Right ventricle myocardium superior (tissue), 1 donor: ENCODE data around the gene NABP1. TPM values are rescaled to one million over a fixed set of nuclear protein-coding genes. Genes with fewer than 3 reads are reported as not detected.

Source experiments
- ATAC-seq: fragments of 200-7000 bp; cut with Tn5 transposase; one replicate; pipeline ENCODE4 v1.9.1; 2020; ENCODE audit warnings: mild to moderate bottlenecking; ENCODE audit not compliant: poor library complexity
- DNase-seq: peaks from one replicate; pipeline ENCODE4 v3.0.0-alpha.2; 2020
- intact Hi-C: fragments of 100-400 bp; cut with DNase I; formaldehyde crosslinking; loops from one replicate; pipeline ENCODE4 v1.11.2; 2022
- total RNA-seq: library from RNA; stranded (reverse); fragmentation: NEBNext Ultra II Directional; extraction: Animal tissue kit (Norgen Biotek cat#: 25700); gene quantifications from one replicate; pipeline ENCODE4 v1.2.1, GENCODE V29; 2021
- donor health status: DM: no; HTN: yes; CAD: no; lungs with severe emphysema.

The NABP1 gene
- total RNA-seq, 1 donor from 2014 or later, result 3.7 TPM

GRCh38 chr2:191728750-191729624 lies 51.1 kb downstream of the NABP1 start:
- ATAC-seq (no peak), DNase-seq (no peak)
- intact Hi-C loops, result no loop called here

- intact Hi-C loops, result no loop called here
- ATAC-seq, result no peak
- DNase-seq, result no peak
These were observed 52.3 kb downstream of the NABP1 start for GRCh38 chr2:191730263-191730662.

Other genes with a start within 250 kb of the NABP1 start
- 104 TPM for gene CAVIN2, start 169.0 kb downstream of the NABP1 start, total RNA-seq